ENCODE data around the gene ZNF329. TPM values are rescaled to one million over a fixed set of nuclear protein-coding genes. Genes with fewer than 3 reads are reported as not detected.

The ZNF329 gene
- total RNA-seq, 1 donor from 2014 or later: 11.8 TPM

GRCh38 chr19:58084596-58085347 lies 65.8 kb downstream of the ZNF329 start:
- no peak for ATAC-seq
- DNase-seq (ENCODE audit: low spot score): no peak
- intact Hi-C loops (cut with DNase I): no loop called here

- ATAC-seq (no peak), DNase-seq (ENCODE audit: low spot score) (no peak)
- intact Hi-C loops (cut with DNase I): no loop called here
Measured at GRCh38 chr19:58083021-58083420, 67.6 kb downstream of the ZNF329 start.

- no peak for DNase-seq (ENCODE audit: low spot score)
- intact Hi-C loops (cut with DNase I): no loop called here
- no peak for ATAC-seq
Measured at GRCh38 chr19:58079792-58080191, 70.8 kb downstream of the ZNF329 start.

Other genes with a start within 250 kb of the ZNF329 start
- gene ZNF417, start 234.2 kb downstream of the ZNF329 start, total RNA-seq: 24.8 TPM
- 14.0 TPM for gene ZNF418, start 215.4 kb downstream of the ZNF329 start, total RNA-seq
- 6.5 TPM for gene ZNF256, start 203.1 kb downstream of the ZNF329 start, total RNA-seq
- gene C19orf18, start 176.3 kb downstream of the ZNF329 start, total RNA-seq: 0.94 TPM
- gene ZNF606, start 148.0 kb downstream of the ZNF329 start, total RNA-seq: 20.3 TPM
- gene ZSCAN1, start 116.8 kb downstream of the ZNF329 start, total RNA-seq: 0.40 TPM
- gene ZNF135, start 91.5 kb downstream of the ZNF329 start, total RNA-seq: 11.0 TPM
- 70.1 TPM for gene ZSCAN18, start 52.6 kb downstream of the ZNF329 start, total RNA-seq
- gene ZNF274, start 32.3 kb upstream of the ZNF329 start, total RNA-seq: 32.0 TPM
- 28.9 TPM for gene ZNF544, start 78.1 kb upstream of the ZNF329 start, total RNA-seq
- gene ZNF8, start 128.2 kb upstream of the ZNF329 start, total RNA-seq: 6.9 TPM
- gene ERVK3-1, start 154.6 kb upstream of the ZNF329 start, total RNA-seq: 32.9 TPM
- gene ZSCAN22, start 176.2 kb upstream of the ZNF329 start, total RNA-seq: 4.5 TPM
- 13.3 TPM for gene A1BG, start 202.7 kb upstream of the ZNF329 start, total RNA-seq
- gene ZNF497, start 212.0 kb upstream of the ZNF329 start, total RNA-seq: 2.0 TPM
- 2.0 TPM for gene ZNF837, start 230.2 kb upstream of the ZNF329 start, total RNA-seq
- gene RPS5, start 236.5 kb upstream of the ZNF329 start, total RNA-seq: 572 TPM
- gene RNF225, start 244.9 kb upstream of the ZNF329 start, total RNA-seq: not detected